ENCODE results near the gene FGF9.

The FGF9 gene

DNA sequence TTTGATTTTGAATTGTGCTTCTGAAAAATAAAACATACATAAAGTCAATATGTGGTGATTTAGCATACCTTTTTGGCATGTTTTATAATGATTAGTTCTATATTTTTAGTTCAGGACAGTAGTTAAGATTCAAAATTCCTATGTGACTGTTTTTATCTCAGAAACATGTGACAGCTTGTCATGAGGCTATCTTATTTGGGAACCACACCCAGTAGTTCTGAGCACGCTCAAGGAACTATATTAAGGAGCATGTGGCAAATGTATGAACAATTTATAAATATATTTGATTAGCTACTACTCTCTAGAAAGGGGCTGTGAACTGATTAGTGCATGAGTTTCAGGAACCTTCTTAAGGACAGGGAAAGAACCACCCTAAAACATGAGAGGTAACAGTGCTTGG lies 38.8 kb downstream of the FGF9 start:
- no peak for DNase-seq (ENCODE audit: low read depth, low spot score)

DNA sequence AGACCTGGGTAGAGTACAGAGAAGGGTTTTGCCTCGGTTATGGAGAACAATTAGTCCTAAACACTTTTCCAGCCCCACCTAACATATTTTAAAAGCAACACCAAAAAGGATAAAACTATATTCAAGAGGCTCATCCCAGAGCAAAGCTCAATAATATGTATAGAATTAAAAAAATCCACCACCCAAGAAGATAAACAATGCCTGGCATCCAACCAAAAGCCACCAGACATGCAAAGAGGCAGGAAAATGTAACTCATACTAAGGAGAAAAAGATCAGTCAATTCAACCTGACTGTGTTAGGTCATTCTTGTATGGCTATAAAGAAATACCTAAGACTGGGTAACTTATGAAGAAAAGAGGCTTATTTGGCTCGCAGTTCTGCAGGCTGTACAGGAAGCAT lies 39.3 kb downstream of the FGF9 start:
- DNase-seq (ENCODE audit: low read depth, low spot score) = no peak

DNA sequence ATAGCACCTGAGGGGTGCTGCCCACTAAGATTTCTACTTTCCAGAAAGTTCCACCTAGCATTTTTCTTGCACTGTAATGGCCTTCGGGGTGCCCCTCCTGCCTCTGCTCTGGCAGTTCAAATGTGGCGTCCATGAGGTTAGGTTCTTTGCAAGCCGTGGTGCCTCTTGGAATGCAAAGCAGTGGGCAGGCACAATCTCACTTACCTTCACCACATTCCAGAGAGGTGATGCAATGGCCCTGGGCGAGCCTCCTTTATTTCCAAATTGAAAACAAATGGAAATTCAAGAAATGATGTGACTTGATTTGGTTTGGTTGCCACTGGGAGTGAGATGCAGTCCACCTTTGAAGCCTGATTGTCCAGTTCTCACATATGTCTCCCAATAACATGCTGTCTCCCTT lies 46.9 kb downstream of the FGF9 start:
- DNase-seq (ENCODE audit: low read depth, low spot score) = no peak

DNA sequence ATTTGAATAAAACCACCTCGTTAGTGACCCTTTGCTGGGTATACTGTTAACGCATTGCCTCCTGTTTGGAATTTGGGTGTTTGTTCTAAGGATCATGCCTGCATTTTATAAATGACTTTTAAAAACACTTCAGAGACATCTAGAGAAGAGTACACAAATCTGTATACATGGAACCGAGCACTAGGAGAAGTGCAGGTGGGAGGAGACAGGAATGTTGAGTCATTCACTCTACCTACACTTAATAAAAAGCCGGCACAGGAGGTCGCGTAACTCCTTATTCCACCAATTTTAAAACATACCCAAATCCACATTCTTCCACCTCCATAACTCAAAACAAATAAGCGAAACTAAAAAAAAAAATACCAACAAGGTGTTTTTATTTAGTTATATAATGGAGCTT lies 48.6 kb downstream of the FGF9 start:
- DNase-seq (ENCODE audit: low read depth, low spot score) = no peak

DNA sequence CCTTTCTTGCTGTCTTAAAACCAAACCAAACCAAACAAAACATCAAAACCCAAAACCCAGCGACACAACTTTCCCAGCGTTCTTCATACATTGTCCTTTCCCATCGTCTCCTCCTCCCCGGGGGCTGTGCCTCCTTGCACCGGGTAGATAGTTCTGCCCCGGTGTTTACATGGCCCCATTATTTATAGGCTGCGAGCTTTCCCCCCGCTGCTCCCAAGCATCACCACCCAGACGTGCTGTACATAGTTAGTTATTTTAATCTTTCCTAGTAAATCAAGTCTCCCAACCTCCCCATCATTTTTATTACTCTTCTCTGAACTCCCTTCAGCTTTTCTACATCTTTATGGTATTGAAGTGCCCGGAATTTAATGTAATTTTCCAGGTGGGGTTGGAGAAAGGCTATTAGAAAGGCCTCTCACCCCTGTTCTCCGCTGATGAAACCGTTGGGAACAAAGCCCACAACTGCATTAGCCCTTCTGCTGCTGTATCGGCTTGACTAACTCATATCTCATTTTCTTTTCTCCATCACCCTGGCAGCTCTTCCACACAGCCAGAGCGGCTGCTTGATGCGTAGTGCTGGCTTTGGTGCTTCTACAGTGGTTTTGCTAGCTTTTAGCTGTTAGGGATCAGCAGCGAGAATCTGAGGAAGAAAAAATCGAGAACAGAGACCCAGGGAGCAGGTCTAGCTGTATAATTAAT lies 53.1 kb downstream of the FGF9 start:
- no peak for DNase-seq (ENCODE audit: low read depth, low spot score)

DNA sequence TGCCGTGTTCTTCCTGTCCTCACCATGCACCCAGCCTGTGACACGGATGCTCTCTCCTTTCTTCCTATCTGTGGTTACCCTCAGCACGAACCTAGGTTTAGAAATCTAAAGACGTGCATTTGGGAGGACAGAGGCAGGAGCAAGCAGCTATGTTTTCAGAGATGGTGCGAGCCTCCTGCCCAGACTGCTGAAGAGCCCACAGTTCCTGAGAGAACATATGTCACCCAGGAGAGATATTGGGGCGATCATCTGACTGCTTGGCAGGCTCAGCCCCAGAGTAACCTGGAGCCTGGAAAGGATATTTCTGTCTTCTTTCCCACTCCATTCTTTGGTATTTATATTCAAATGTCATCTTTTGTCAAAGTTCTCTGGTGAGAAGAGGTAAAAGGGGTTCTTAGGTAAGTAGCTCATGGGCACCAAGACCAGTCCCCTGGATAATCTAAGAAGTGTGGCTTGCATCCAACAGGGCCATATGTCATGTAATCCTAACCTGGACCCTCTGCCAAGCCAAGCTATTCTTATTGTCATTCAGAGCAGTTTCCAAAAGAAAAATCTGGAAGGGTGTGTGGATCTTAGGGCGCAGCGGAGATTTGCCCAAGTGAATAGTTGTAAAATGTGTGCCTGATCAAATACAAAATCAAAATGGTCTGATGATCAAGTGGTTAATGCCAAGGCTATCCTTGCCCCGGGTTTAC lies 59.5 kb downstream of the FGF9 start:
- DNase-seq (ENCODE audit: low read depth, low spot score) = no peak

DNA sequence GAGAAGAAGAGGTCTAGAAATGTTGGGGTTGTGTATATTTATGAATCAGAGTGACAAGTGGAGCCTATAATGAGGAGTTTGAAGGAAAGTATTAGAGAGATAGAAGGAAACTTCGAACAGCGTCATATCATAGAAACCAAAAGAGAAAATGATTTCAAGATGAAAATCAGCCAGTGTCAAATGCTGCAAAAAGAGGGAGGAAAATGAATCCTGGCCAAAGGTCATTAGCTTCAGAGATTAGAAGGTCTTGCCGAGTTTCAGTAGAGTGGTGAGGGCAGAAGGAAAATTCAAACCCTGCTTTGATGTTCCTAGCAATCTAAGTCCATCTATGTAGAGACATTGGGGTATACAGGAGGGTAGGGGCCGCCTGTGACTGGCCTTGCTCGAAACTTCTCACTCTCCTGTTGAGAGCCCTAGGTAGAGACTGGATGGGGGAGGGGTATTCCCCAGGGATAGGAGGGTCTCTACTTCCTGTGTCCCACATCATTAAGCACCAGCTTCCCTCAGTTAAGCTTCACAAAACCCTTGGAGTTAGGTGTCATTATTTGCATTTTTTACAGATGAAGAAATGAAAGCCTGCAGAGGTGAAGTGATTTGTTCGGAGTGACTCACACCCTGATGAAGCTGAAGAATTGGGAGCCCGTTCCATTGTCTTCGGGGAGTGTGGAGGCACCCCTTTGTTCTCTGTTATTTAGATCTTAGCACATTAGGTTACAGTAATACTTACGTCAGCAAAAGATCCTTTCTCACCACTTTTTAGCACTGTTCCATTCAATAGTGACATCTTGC lies 62.8 kb downstream of the FGF9 start:
- no peak for DNase-seq (ENCODE audit: low read depth, low spot score)

DNA sequence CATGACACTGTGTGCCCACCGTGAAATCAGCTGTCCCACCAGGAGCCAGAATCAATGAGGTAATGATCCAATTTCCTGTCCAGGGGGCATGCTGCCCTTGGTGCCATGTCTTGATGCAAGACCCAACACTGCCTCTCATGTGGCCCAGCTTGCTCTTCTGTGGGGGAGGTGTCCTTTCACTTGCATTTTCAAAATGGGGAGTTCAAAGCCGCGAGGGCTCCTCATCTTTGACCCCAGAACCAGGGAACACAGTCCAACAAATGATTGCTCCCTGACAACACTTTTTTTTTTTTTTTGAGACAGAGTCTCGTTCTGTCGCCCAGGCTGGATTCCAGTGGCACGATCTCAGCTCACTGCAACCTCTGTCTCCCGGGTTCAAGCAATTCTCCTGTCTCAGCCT lies 64.1 kb downstream of the FGF9 start:
- no peak for DNase-seq (ENCODE audit: low read depth, low spot score)

DNA sequence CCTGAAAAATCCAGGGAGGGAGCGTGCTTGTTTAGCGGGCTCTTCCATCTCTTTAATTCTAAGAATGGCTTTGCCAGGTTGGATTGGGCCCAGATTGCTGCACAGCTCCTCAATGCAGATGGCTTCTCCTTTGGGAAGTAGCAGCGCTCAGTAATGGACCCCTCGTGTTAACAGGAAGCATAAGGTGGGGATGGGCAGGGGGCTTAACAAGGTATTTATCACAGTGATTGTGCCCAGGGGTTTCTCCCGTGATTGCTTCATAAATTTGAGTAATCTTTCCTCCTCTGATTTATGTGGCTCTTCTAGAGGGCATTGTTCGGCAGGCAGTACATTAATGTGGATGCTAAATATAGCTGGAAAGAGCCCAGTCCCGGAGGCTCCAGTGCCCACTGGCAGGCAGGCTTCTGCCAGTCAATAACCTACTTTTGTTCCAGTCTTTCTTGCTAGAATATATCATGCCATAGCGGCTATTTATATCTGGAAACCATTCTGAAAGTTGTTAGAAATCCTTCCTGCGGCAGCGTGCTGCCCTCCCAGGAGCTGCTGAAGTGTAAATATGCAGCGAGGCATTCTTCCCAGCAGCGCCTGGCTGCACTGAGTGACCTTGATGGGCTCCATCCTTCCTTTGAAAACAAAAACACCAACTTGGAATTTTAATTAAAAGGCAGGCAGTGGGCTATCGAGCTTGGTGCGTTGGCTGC lies 65.0 kb downstream of the FGF9 start:
- DNase-seq (ENCODE audit: low read depth, low spot score) = no peak

DNA sequence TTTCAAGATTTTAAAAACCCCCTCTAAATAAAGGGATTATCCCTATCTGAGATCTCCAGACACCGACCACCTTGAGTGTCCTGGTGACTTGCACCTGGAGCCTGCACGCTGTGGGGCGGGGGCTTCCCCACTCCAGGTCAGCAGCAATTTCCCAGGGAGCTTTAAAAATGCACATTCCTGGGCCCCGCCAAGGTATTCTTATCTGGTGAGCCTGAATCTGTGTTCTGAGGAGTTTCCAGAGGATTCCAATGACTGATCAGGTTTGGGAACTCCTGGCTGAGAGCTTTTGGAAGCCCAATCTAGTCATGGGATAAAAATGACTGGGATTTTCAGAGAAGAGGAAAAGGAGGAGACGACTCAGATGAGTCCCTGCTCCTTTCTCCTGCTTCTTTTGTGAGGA lies 66.1 kb downstream of the FGF9 start:
- no peak for DNase-seq (ENCODE audit: low read depth, low spot score)

DNA sequence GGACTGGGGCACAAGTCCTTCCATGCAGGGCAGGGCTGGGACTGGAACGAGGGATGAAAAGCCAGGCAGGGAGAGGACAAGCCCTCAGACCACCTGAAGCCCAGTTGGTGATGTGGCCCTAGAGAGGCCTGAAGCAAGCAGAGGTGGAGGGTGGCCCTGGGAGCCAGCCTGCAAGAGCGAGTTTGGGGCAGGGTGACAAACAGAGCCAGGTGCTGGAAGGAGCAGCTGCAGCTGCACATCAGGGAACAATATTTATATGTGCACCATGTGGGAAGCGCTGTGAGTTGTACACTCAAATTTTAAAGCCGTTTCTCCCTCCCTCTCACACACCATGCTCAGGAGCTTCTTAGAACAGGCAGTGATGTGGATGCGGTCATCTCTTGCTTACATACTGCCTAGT lies 67.8 kb downstream of the FGF9 start:
- DNase-seq (ENCODE audit: low read depth, low spot score) = no peak

DNA sequence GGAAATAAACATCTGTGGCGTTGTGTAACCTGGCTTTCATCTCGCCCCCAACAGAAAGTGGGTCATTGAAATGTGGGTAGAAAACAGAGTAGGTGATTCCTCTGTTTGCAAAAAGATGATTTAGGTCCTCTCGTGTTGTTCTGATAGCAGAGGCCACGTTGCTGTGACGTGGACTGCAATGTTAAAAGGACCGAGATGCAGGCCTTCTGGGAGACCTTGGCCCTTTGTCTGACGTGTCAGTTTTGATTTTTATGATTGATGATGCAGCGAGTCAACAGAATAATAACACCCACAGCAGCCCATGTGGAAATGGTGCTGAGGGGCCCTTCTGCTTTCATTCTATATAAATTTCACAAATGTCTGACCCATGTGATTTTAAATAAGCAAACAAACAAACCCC lies 68.9 kb downstream of the FGF9 start:
- no peak for DNase-seq (ENCODE audit: low read depth, low spot score)

DNA sequence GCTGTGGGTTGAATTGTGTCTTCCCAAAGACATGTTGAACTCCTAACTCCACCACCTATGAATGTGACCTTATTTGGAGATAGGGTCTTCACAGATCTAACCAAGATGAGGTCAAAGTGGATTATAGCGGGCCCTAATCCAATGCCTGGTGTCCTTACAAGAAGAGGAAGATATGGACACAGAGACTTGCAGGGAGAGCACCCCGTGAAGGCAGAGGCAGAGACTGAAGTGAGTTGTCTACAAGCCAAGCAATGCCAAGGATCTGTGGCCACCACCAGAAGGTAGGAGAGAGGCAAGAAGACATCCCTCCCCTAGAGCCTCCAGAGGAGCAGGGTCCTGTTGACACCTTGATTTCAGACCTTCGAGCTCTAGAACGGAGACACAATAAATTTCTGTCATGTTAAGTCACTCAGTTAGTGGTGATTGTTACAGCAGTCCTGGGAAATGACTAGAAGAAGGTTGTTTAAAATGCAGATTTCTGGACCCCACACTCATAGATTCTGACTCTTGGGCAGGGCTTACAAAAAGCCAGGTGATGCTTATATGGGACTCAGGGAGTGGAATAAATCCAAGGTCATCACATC lies 70.6 kb downstream of the FGF9 start:
- DNase-seq (ENCODE audit: low read depth, low spot score) = no peak

DNA sequence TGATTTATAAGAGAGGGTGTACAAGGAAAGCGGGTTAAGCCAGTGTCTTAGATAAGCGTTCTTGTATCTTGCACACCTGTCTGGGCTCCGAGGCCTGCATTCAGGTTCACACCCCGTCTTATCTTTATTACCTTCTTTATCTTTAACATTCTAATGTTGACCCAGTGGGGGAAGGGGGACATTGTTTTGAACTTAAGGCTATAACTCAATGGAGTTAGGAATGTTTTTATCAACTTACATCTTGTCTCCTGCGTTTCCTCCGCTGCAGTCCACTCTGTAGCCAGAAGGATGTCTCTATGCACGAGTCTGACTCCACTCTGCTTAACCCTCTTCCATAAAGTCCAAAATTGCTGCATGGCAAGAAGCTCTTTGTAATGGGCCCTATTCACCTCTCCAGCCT lies 71.2 kb downstream of the FGF9 start:
- no peak for DNase-seq (ENCODE audit: low read depth, low spot score)

DNA sequence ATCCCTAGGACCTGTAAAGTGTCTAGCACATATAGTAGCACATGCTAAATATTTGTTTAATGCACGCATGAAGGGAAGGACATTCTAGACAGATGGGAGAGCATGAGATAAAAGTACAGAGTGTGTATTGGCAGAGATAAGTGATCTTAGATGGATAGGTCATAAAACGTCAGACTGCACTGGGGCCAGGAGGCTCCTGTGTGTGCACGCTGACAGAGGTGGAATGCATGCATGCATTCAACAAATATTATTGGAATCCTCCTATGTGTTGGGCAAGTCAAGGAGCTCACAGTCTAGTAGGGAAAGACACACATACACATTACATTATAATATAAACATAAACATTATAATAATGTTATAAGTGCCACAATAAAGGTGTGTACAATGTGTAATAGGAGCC lies 73.3 kb downstream of the FGF9 start:
- DNase-seq (ENCODE audit: low read depth, low spot score) = no peak

DNA sequence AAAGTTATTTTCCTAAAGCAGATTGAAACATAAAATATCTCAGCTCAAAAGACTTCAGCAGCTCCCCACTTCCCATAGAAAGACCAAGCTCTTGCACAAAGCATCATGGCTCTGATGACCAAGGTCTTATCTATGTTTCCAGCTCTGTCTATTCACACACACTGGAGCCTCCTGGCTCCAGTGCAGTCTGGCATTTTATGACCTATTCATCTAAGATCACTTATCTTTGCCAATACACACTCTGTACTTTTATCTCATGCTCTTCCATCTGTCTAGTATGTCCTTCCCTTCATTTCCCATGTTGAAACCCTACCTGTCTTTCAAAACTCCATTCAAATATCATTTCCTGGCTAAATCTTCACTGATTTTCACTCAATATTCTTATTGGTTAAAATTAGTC lies 74.4 kb downstream of the FGF9 start:
- DNase-seq (ENCODE audit: low read depth, low spot score) = no peak

DNA sequence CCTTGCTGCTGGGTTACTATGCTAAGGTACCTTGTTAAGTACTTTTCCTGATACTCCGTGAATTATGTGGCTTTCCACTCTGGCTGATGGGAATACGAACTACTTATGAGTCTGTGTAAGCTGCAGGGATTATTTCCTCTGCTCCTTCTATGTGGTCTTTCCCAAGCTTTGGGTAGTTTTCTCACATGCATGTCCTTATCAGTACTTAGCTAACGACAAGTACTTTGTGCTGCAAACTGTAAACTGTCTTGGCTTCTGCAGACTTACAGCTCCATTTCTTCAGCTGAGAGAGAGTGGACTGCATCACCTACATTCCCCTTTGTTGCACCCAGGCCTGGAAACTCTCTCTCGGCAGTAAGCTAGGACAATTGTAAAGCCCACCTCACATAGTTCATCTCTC lies 76.6 kb downstream of the FGF9 start:
- no peak for DNase-seq (ENCODE audit: low read depth, low spot score)

DNA sequence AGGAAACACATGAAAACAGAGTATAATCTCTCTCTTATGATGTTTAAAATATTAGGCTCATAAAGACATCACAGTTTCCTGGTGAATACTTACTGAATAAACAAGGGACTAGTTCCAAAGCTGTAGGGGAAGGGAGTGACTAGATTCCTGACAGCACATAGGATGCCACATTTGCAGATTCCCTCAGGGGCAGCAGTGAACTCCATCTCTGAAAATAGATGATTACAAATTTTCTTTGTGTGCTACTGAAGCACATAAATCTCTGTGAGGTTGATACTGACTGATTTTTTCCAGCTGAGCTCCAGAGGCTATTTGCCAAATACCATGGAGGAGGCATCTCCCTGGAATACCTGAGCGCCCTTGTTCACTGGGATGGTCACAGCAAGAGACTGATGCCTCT lies 77.3 kb downstream of the FGF9 start:
- no peak for DNase-seq (ENCODE audit: low read depth, low spot score)

DNA sequence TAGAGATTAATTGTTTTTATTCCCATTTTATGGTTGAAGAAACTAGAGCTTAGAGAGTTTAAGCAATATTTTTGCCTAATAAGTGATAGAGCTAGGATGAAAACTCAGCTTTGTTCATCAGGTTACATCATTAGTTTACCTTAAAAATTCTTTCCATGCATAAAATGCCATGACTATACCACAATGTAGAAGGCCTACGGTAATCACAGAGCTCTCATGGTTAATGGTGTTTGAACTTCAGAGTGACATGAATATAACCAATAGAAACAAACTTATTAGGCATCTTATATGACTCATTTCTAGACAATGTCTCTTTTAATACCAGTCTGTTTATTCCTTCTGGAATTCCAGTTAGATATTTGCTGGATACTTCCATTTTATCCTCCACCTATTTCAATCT lies 78.5 kb downstream of the FGF9 start:
- DNase-seq (ENCODE audit: low read depth, low spot score) = no peak

DNA sequence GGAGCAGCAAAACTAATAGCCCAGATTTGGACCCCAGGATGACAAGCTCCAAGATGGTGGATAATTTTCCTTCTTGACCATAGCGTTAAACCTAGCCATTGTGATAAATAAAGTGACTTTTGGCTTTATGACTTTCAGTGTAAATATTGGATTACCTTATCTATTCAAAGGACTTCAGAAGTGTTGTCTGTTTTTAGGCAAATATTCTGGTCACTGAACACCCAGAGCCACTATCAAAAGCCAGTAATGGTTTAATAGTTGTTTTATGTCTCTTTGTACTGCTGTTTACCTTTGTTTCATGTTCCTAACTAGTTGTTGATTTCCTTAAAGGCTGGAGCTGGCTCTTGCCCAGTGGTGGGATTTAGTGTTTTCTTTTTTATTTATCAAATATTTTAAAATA lies 81.6 kb downstream of the FGF9 start:
- DNase-seq (ENCODE audit: low read depth, low spot score) = no peak

DNA sequence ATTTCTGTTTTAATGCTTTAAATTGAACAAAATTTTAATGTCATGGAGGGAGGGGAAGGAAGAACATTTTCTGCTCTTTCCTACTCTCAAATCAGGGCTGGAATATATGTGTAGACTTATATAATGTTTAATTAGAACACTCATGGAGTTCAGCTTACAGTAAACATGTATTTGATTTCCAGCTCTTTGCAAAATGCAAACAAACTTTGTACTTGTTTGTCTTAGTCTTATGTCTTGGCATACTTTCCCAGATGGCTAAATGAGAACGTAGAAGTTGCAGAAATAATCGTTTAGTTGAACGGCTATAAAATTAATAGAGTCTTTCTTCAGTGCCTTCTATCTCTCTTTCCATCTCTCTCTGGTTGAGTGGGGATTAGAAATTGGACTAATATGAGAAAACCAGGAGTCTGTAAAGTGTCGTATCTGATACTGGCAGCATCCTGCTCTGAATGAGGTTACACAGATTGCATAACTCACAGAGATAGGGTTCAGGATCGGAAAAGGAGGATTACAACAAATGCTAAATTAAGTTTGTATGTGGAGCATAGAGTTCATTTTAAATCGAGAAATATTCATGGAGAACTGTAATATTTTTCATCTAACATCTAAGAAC lies 82.3 kb downstream of the FGF9 start:
- DNase-seq (ENCODE audit: low read depth, low spot score) = no peak
